Measurements from ENCODE around the gene CACNG7.

GRCh38 chr19:53865918-53866864 lies 42.9 kb upstream of the CACNG7 start:
- TF ChIP-seq CTCF (conservative IDR thresholded peaks at IDR 0.05 in 1 of 2, IDR thresholded peaks at IDR 0.05 in 1 of 2; ENCODE audit: extremely low read depth in 1 of 2, insufficient read depth in 1 of 2, low read depth in 1 of 2, low read length in 2 of 2) (no peak), EZH2 (IDR thresholded peaks at IDR 0.05; ENCODE audit: borderline replicate concordance, low read length) (no peak)

Data from mammary epithelial cell (primary cell).